ENCODE results near the gene ERMP1. TPM values are rescaled to one million over a fixed set of nuclear protein-coding genes. Genes with fewer than 3 reads are reported as not detected.

ERMP1 gene
- total RNA-seq, 1 experiment from 2014 or later, result 35.2 TPM

DNA sequence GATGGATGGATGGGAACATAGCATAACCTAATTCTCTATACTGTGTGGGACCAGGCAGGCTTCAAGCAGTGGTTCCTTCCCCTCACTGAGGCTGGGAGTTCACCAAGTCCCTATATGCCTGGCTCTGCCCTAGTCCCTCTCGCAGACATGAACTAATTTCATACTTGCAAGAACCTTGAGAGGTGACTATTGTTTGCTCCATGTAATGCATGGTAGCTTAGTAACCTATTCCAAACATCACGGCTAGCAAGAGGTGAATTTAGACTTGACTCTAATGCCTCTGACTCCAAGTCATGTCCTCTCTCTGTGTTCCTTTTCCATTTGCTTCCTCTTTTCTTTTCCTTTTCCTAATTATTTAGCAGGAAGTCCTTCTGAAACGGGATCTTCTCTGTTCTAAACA is 25.9 kb upstream of the ERMP1 start:
- in situ Hi-C loops (cut with HindIII; ENCODE audit: low pct_unique_long_range_greater_than_20kb, low sequenced_read_pairs), result no loop called here
- DNase-seq (ENCODE audit: low read depth, low spot score), result no peak

DNA sequence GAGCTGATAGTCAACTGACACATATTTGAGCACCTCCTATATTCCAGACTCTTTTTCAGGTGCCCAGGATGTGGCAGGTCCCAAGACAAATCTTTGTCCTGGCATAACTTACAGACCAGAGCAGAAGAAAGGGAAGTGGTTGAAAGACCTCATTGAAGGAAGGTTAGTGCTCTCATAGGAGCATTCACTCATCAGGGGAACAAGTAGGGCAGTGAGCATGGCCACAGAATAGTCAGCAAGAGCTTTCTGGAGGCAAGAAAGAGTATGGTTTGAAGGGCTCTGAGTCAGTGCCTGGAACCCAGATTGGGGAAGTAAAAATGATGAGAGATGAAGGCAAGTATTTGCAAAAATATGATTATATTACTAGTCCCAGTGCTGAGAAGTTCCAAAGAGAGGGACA is 25.0 kb upstream of the ERMP1 start:
- in situ Hi-C loops (cut with HindIII; ENCODE audit: low pct_unique_long_range_greater_than_20kb, low sequenced_read_pairs), result no loop called here
- no peak for DNase-seq (ENCODE audit: low read depth, low spot score)

GRCh38 chr9:5854063-5854790 is 21.3 kb upstream of the ERMP1 start:
- DNase-seq (ENCODE audit: low read depth, low spot score), result no peak
- in situ Hi-C loops (cut with HindIII; ENCODE audit: low pct_unique_long_range_greater_than_20kb, low sequenced_read_pairs), result no loop called here

DNA sequence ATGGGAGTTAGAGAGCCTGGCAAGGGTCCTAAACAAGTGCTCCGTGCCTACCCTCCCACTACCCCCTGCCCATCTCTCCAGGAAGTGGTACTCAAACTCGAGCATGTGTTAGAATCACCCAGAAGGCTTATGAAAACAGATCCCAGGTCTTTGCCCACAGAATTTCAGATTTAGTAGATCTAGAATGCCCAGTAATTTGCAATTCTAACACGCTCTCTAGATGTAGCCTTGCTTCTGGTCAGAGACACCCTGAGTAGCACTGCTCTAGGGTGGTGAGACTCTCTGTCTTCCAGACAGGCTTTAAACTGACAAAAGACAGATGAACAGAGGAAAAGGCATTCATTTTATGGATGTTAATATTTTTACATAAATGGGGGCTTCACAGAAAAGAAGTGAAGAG is 20.7 kb upstream of the ERMP1 start:
- no peak for DNase-seq (ENCODE audit: low read depth, low spot score)
- in situ Hi-C loops (cut with HindIII; ENCODE audit: low pct_unique_long_range_greater_than_20kb, low sequenced_read_pairs), result no loop called here

GRCh38 chr9:5852987-5853386 is 20.1 kb upstream of the ERMP1 start:
- no peak for DNase-seq (ENCODE audit: low read depth, low spot score)
- in situ Hi-C loops (cut with HindIII; ENCODE audit: low pct_unique_long_range_greater_than_20kb, low sequenced_read_pairs), result no loop called here

- no peak for DNase-seq (ENCODE audit: low read depth, low spot score)
- in situ Hi-C loops (cut with HindIII; ENCODE audit: low pct_unique_long_range_greater_than_20kb, low sequenced_read_pairs), result no loop called here
These were observed 18.5 kb upstream of the ERMP1 start for GRCh38 chr9:5851445-5851844.

- in situ Hi-C loops (cut with HindIII; ENCODE audit: low pct_unique_long_range_greater_than_20kb, low sequenced_read_pairs), result no loop called here
- no peak for DNase-seq (ENCODE audit: low read depth, low spot score)
These were observed 17.8 kb upstream of the ERMP1 start for GRCh38 chr9:5850724-5851122.

GRCh38 chr9:5848372-5848882 is 15.5 kb upstream of the ERMP1 start:
- in situ Hi-C loops (cut with HindIII; ENCODE audit: low pct_unique_long_range_greater_than_20kb, low sequenced_read_pairs), result no loop called here
- no peak for DNase-seq (ENCODE audit: low read depth, low spot score)

DNA sequence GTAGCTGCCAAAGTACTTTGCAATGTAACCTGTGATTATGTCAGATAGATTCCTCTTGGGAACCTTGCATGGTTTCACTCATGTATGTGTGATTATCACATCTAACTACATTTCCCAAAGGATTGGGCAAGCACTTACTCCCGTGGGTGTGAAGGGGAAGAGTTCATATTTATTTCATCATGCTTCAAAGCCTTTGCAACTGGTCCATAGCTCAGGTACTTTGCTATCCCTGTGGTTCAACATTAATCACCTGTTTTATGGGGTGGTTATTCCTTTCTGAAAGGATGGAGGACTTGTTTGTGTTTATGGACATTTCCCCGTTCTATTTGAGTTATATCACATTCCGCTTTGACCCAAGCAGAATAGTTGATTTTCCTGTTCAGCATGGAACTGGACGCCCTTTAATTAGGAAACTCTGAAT is 13.6 kb upstream of the ERMP1 start:
- DNase-seq (ENCODE audit: low read depth, low spot score), result no peak
- in situ Hi-C loops (cut with HindIII; ENCODE audit: low pct_unique_long_range_greater_than_20kb, low sequenced_read_pairs), result no loop called here

DNA sequence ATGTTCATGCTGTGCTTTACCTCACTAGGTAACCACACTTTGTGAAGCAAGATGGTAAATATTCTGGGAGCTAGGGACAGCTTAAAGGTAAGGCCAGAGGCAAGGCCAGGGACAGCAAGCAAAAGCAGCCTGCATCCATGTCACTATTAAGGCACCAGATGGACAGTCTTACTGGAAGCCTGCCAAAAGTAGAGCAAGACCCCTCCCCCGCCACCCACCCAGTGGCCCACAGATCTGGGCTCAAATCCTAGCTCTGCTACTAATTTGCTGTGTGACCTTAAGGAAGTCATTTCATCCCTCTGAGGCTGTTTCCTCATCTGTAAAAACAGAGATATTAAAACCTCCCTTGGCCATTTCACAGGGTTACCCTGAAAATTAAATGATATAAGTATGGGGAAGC is 13.2 kb upstream of the ERMP1 start:
- no peak for DNase-seq (ENCODE audit: low read depth, low spot score)
- in situ Hi-C loops (cut with HindIII; ENCODE audit: low pct_unique_long_range_greater_than_20kb, low sequenced_read_pairs), result no loop called here

GRCh38 chr9:5845157-5845531 is 12.2 kb upstream of the ERMP1 start:
- in situ Hi-C loops (cut with HindIII; ENCODE audit: low pct_unique_long_range_greater_than_20kb, low sequenced_read_pairs), result no loop called here
- DNase-seq (ENCODE audit: low read depth, low spot score), result no peak

DNA sequence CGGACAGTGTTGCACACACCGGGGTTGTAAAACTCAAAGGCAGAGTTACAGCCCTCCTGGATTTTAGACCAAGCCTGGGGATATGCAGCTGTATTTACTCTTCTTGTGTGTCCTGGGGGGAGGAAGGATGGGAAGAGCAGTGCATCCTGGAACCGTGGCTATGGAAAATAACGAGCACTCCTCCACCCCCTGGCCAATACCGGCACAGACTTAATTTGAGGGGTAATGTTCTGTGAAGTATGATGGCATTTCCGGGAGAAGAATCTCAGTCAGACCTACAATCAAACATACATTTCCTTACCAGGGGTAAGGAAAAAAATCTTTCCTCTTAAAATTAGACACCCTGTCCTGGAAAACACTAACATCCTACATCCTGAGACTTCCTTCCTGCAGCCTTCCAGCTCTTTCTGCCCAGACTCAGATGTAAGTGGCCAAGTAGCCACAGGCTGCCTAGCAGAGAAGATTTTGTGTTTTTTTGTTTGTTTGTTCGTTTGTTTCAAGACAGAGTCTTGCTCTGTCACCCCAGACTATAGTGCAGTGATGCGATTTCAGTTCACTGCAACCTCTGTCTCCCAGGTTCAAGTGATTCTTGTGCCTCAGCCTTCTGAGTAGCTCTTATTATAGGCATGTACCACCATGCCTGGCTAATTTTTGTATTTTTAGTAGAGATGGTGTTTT is 11.0 kb upstream of the ERMP1 start:
- DNase-seq (ENCODE audit: low read depth, low spot score), result no peak

DNA sequence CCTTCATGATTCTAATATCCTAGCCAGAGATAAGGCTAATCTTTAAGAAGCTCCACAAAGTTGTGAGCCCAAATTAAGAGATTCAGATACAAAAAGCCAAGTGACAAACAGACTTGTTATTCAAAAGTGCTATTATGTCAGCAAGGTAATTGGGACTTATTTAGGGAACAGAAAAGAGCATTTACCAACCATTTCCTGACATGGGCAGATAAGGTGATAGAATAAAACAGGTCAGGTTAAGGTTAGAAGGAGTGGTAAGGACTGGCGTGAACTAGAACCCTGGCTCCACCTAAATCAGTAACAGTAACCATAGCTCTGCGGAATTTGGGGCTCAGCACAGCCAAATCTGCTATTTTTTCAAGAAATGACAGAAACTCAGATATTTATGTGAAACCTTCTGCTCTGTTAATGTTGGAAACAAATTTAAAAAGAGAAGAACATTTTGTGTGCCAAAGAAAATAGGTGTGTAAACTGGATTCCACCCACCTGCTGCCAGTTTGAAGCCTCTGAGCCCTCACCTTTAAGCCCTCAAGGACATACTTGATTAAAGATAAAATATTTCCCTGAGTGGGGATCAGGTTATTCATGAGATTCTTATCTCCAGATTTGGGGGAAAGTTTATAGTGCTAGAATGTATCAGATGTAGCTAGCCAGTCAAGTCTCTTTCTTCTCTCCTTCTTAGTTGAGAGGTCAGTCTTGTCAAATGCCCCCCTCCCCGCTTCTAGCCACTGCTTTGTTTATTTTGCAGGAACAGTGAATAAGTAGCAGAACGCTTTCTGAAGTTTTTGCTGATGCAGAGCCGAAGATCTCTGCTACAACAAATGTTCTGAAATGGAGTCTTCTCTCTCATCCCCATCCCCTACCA is 10.2 kb upstream of the ERMP1 start:
- DNase-seq (ENCODE audit: low read depth, low spot score), result no peak
- in situ Hi-C loops (cut with HindIII; ENCODE audit: low pct_unique_long_range_greater_than_20kb, low sequenced_read_pairs), result no loop called here

More for the DNA sequence above, 11.0 kb upstream of the ERMP1 start:
- in situ Hi-C loops (cut with HindIII; ENCODE audit: low pct_unique_long_range_greater_than_20kb, low sequenced_read_pairs), result no loop called here

DNA sequence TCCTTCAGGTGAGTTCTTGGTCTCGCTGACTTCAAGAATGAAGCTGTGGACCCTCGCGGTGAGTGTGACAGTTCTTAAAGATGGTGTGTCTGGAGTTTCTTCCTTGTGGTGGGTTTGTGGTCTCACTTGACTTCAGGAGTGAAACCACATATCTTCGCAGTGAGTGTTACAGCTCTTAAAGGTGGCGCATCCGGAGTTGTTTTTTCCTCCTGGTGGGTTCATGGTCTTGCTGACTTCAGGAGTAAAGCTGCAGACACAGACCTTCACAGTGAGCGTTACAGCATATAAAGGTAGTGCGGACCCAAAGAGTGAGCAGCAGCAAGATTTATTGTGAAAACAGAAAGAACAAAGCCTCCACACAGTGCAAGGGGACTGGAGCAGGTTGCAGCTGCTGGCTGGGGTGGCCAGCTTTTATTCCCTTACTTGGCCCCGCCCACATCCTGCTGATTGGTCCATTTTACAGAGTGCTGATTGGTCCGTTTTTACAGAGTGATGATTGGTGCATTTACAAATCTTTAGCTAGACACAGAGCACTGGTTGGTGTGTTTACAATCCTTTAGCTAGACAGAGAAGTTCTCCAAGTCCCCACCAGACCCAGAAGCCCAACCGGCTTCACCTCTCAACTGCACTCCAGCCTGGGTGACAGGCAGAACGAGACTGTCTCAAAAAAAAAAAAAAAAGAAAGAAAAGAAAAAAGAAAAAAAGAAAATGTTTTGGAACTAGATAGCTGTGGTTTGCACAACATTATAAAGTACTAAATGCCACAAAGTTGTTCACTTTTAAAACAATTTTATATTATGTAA is 9.1 kb upstream of the ERMP1 start:
- DNase-seq (ENCODE audit: low read depth, low spot score), result no peak
- in situ Hi-C loops (cut with HindIII; ENCODE audit: low pct_unique_long_range_greater_than_20kb, low sequenced_read_pairs), result no loop called here

DNA sequence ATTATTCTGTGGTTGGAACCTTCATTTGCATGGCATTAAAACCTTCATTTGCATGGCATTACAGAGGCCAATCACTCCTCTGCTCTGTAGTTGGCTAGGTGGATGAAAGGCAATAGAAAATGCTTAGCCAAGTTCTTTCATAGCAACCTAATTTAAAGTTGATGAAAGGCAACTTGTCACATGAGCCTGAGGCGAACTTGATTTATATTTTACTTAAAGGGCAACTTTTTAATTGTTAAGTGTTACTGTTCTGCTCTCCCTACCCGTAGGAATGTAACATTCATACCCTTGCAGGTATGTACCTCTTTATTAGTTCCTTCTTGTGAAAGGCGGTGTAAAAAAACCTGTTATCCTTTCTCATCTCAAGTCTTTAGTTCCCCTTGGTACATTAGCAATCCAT is 7.9 kb upstream of the ERMP1 start:
- in situ Hi-C loops (cut with HindIII; ENCODE audit: low pct_unique_long_range_greater_than_20kb, low sequenced_read_pairs), result no loop called here
- DNase-seq (ENCODE audit: low read depth, low spot score), result no peak

- DNase-seq (ENCODE audit: low read depth, low spot score), result no peak
- in situ Hi-C loops (cut with HindIII; ENCODE audit: low pct_unique_long_range_greater_than_20kb, low sequenced_read_pairs), result no loop called here
These were observed 6.6 kb upstream of the ERMP1 start for GRCh38 chr9:5839572-5839902.

DNA sequence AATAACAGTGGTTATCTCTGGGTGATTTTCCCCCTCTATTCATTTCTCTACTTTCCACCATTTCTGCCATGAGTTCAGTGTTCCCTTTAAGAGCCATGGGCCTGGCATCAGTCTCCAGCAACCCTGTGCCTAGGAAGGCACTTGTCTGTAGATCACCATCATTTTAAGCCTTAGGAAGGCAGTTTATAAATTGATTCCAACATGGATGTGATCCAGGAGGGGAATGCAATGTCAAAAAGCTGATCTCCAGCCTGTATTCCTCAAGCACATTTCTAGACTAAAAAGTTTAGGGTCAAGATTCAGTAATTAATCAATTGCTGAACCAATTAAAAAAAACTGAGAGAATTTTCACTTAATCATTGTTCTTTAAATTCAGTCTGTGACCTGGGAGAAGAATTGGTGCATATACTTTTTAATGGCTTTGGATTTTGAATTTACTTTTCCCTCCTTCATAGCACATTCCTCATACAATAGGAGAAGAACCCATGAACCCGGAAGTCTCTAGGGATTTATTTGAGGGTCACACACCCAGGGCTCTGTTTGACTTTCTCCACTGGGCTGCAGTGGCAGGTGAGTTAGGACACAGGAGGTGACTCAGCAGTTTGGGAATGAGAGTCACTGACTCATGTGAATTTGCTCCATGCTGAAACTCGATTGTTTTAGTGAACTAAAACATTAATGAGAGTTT is 6.1 kb upstream of the ERMP1 start:
- in situ Hi-C loops (cut with HindIII; ENCODE audit: low pct_unique_long_range_greater_than_20kb, low sequenced_read_pairs), result no loop called here
- no peak for DNase-seq (ENCODE audit: low read depth, low spot score)

All from SK-MEL-5 (cell line).